Hippocampal formation (tissue), 2 donors: ENCODE results near the gene NHS.

Experiments
- DNase-seq, 2 donors: peaks; one replicate each; lab custom pipeline; 2025; lab: John Stamatoyannopoulos, UW

NHS gene

GRCh38 chrX:17588303-17588702 is 213.3 kb downstream of the NHS start:
- DNase-seq: no peak

- DNase-seq: peak; percentile 1 to 51
Observed at GRCh38 chrX:17590892-17591740, 216.1 kb downstream of the NHS start.

- no peak for DNase-seq
Observed at GRCh38 chrX:17591741-17592110, 216.7 kb downstream of the NHS start.

- DNase-seq: no peak
Observed at GRCh38 chrX:17592117-17592516, 217.1 kb downstream of the NHS start.

GRCh38 chrX:17594693-17595092 is 219.7 kb downstream of the NHS start:
- no peak for DNase-seq

- DNase-seq: no peak
Observed at GRCh38 chrX:17595456-17596035, 220.5 kb downstream of the NHS start.

- DNase-seq: no peak
Observed at GRCh38 chrX:17596061-17596460, 221.1 kb downstream of the NHS start.

GRCh38 chrX:17596546-17597205 is 221.7 kb downstream of the NHS start:
- no peak for DNase-seq

GRCh38 chrX:17597327-17597726 is 222.3 kb downstream of the NHS start:
- DNase-seq: no peak

GRCh38 chrX:17597836-17598439 is 222.9 kb downstream of the NHS start:
- DNase-seq: peak in 1 of 2 donors; percentile 6

- no peak for DNase-seq
Observed at GRCh38 chrX:17601441-17602200, 226.6 kb downstream of the NHS start.

- no peak for DNase-seq
Observed at GRCh38 chrX:17602245-17602644, 227.2 kb downstream of the NHS start.

GRCh38 chrX:17603196-17603595 is 228.2 kb downstream of the NHS start:
- no peak for DNase-seq

- no peak for DNase-seq
Observed at GRCh38 chrX:17605676-17606075, 230.7 kb downstream of the NHS start.

- DNase-seq: no peak
Observed at GRCh38 chrX:17606231-17606630, 231.2 kb downstream of the NHS start.

- DNase-seq: no peak
Observed at GRCh38 chrX:17608888-17609287, 233.9 kb downstream of the NHS start.

- DNase-seq: no peak
Observed at GRCh38 chrX:17610788-17611187, 235.8 kb downstream of the NHS start.

- DNase-seq: no peak
Observed at GRCh38 chrX:17613979-17614588, 239.1 kb downstream of the NHS start.

GRCh38 chrX:17616936-17617335 is 241.9 kb downstream of the NHS start:
- no peak for DNase-seq

- DNase-seq: no peak
Observed at GRCh38 chrX:17617806-17618205, 242.8 kb downstream of the NHS start.

- no peak for DNase-seq
Observed at GRCh38 chrX:17621566-17622270, 246.7 kb downstream of the NHS start.
